Thoracic aorta (tissue), 2 donors: ENCODE results near the gene RBPJ. TPM values are rescaled to one million over a fixed set of nuclear protein-coding genes. Genes with fewer than 3 reads are reported as not detected.

Source experiments
- ATAC-seq: fragments of 150-250 bp; one replicate; pipeline ENCODE4 v1.8.0; 2017; ENCODE audit warnings: low read depth; ENCODE audit not compliant: insufficient number of reproducible peaks, low FRiP score
- DNase-seq: peaks from one replicate; pipeline ENCODE4 v3.0.0-alpha.2; 2020; ENCODE audit warnings: low spot score
- H3K27ac ChIP-seq, 2 donors: fragments of 200-600 bp; sonication (generic); 1 replicate in 1 of 2; 2 replicates in 1 of 2; pipeline ENCODE4 v1.5.1; 2016; ENCODE audit warnings: mild to moderate bottlenecking in 2 of 2, moderate library complexity in 2 of 2
- H3K27me3 ChIP-seq: fragments of 200-600 bp; sonication (generic); replicated peaks from 2 replicates; pipeline ENCODE4 v1.6.0; 2016; ENCODE audit warnings: mild to moderate bottlenecking; ENCODE audit not compliant: insufficient read depth
- H3K36me3 ChIP-seq: fragments of 200-600 bp; sonication (generic); one replicate; pipeline ENCODE4 v1.5.1; 2016
- H3K4me1 ChIP-seq, 2 donors: fragments of 200-600 bp; sonication (generic); 1 replicate in 1 of 2; 2 replicates in 1 of 2; pipeline versions ENCODE4 v1.5.1 to v1.6.0; 2016; ENCODE audit warnings: low read depth in 2 of 2, mild to moderate bottlenecking in 1 of 2; ENCODE audit not compliant: control insufficient read depth in 1 of 2
- H3K4me3 ChIP-seq: fragments of 200-600 bp; sonication (generic); 2 replicates; pipeline ENCODE4 v1.5.1; 2016; ENCODE audit warnings: mild to moderate bottlenecking
- H3K9me3 ChIP-seq: fragments of 200-600 bp; sonication (generic); 2 replicates; pipeline ENCODE4 v1.5.1; 2016
- total RNA-seq, 2 donors: library from RNA; depleted of rRNA; stranded (reverse); fragments of >200 nt; gene quantifications; one replicate each; pipeline versions ENCODE4 v1.1.0 to v1.2.3, GENCODE V29; 2016
- TF ChIP-seq, protein P1 (sequence below): fragments of 200-600 bp; sonication (generic); IDR thresholded peaks from one replicate; pipeline ENCODE4 v1.5.1; 2019; ENCODE audit warnings: antibody characterized with exemption

Gene RBPJ
- total RNA-seq, 2 donors from 2014 or later, result 63.4 to 82.6 TPM

GRCh38 chr4:26319949-26320537 is 771 bp upstream of the RBPJ start:
- no peak for DNase-seq
- no peak for ATAC-seq
- peaks cover 4% of the 10 kb centered on the region for H3K9me3 ChIP-seq

DNA sequence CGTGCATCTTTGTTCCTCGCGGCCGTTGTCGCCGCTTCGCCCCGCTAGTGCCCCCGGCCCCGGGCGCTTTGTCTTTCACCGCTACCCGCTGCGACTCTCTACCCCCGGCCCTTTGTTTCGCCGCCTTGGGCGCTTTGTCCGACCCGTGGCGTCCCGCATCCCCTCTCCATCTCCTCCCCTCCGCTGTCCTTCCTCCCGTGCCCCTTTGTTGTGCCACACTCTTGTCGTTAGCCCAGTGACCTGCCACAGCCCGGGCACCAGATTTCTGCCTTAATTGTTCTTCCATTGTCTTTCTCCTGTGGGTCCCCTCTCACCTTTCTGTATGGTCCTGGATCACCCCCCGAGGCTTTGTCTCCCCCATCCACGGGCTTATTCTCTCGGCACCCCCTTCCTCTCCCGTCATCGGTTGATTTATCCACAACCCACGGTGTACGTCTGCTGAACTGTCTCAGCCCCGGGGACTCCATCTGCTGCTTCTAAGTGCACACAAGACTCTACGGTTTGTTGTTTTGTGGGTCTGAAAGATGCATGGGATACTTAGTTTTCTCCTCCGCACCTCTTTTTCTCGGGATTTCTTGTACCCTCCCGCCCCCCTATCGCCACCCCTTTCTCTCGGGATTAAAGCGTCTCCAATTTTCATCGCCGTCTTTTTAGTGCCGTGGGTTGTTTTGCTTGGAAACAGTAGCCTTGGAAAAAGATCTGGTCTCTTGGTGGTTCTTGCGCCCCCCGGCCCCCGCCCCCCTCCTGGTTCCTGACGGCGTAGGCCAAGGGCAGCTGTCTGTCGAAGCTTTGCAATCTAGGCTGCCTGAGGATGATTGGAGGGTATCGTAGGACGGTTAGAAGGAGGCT is 783 bp downstream of the RBPJ start:
- peak overlapping the region; percentile 56 to 61 for H3K27ac ChIP-seq
- no peak for ATAC-seq
- H3K27me3 ChIP-seq, result no peaks in the 10 kb centered on the region
- H3K4me1 ChIP-seq, result peaks cover 14 to 33% of the 10 kb centered on the region in 2 donors
- H3K9me3 ChIP-seq, result no peaks in the 10 kb centered on the region
- TF ChIP-seq, protein P1, sequence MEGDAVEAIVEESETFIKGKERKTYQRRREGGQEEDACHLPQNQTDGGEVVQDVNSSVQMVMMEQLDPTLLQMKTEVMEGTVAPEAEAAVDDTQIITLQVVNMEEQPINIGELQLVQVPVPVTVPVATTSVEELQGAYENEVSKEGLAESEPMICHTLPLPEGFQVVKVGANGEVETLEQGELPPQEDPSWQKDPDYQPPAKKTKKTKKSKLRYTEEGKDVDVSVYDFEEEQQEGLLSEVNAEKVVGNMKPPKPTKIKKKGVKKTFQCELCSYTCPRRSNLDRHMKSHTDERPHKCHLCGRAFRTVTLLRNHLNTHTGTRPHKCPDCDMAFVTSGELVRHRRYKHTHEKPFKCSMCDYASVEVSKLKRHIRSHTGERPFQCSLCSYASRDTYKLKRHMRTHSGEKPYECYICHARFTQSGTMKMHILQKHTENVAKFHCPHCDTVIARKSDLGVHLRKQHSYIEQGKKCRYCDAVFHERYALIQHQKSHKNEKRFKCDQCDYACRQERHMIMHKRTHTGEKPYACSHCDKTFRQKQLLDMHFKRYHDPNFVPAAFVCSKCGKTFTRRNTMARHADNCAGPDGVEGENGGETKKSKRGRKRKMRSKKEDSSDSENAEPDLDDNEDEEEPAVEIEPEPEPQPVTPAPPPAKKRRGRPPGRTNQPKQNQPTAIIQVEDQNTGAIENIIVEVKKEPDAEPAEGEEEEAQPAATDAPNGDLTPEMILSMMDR, result no peak
- H3K4me3 ChIP-seq, result peak overlapping the region; percentile 77
- DNase-seq, result no peak
- no peaks in the 10 kb centered on the region for H3K36me3 ChIP-seq

More at GRCh38 chr4:26319949-26320537, 771 bp upstream of the RBPJ start:
- H3K27me3 ChIP-seq, result no peaks in the 10 kb centered on the region
- peak overlapping the region; percentile 97 to 100 for H3K27ac ChIP-seq
- H3K36me3 ChIP-seq, result no peaks in the 10 kb centered on the region
- peak overlapping the region; percentile 100 for H3K4me3 ChIP-seq
- peaks cover 14 to 33% of the 10 kb centered on the region in 2 donors for H3K4me1 ChIP-seq
- TF ChIP-seq, protein P1, result no peak

GRCh38 chr4:26322346-26322745 is 1.5 kb downstream of the RBPJ start:
- H3K36me3 ChIP-seq, result no peaks in the 10 kb centered on the region
- H3K4me1 ChIP-seq, result peaks cover 14 to 33% of the 10 kb centered on the region in 2 donors
- no peaks in the 10 kb centered on the region for H3K9me3 ChIP-seq
- no peaks in the 10 kb centered on the region for H3K27me3 ChIP-seq
- ATAC-seq (no peak), DNase-seq (no peak)
- no peak overlapping the region for H3K27ac ChIP-seq
- TF ChIP-seq, protein P1, result no peak
- H3K4me3 ChIP-seq, result peak overlapping the region; percentile 77

DNA sequence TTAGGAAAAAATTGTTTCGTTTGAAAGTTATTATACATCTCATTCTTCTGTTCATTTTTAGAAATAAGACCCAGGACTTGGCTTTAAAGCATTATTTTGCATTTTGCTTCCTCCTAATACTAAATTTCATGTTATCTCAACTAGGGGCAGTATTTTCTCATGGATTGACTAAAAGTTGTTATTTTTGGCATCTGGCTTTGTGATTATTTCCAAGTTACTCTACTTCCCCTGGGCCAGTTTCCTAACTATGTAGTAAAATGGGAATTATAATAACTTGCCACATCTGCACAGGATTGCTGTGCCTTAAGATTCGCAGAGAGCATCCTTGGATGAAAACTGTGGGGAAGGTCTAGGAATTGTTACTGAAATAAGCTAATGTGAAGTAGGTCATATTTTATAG is 3.0 kb downstream of the RBPJ start:
- H3K4me1 ChIP-seq, result peaks cover 14 to 33% of the 10 kb centered on the region in 2 donors
- no peak for DNase-seq
- H3K27me3 ChIP-seq, result no peaks in the 10 kb centered on the region
- H3K4me3 ChIP-seq, result no peak overlapping the region
- TF ChIP-seq, protein P1, result no peak
- H3K27ac ChIP-seq, result no peak overlapping the region
- no peak for ATAC-seq
- no peaks in the 10 kb centered on the region for H3K36me3 ChIP-seq
- H3K9me3 ChIP-seq, result no peaks in the 10 kb centered on the region

DNA sequence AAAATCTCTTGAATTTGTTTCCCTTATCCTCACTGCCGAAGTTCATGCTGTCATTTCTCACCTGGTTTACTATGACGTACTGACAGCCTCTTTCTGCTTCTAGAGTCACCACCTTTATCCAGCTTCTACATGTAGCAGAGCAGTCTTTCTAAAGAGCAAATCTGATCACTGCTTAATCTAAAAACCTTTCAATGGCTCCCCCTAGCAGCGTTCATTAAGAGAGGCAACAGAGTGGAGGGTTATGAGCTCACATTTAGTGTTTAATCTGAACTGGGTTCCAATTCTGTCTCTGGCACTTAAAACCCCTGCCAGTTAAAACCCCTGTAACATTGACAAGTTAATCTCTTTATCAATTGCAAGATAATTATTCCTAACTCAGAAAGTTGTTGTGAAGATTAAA is 4.4 kb downstream of the RBPJ start:
- peaks cover 14 to 33% of the 10 kb centered on the region in 2 donors for H3K4me1 ChIP-seq
- no peaks in the 10 kb centered on the region for H3K9me3 ChIP-seq
- TF ChIP-seq, protein P1, result no peak
- H3K4me3 ChIP-seq, result no peak overlapping the region
- ATAC-seq, result no peak
- DNase-seq, result no peak
- no peaks in the 10 kb centered on the region for H3K36me3 ChIP-seq
- H3K27me3 ChIP-seq, result no peaks in the 10 kb centered on the region
- H3K27ac ChIP-seq, result no peak overlapping the region
